H1 (cell line): ENCODE data around the gene PTMS. TPM values are rescaled to one million over a fixed set of nuclear protein-coding genes. Genes with fewer than 3 reads are reported as not detected.
A peak's percentile ranks its signal among the peaks of the same experiment; 100 is the strongest.

Experiments used
- ASH2L ChIP-seq: fragments of 200-600, 300-600 bp; sonication (generic); IDR thresholded peaks from one replicate; pipeline ENCODE4 v1.7.1; 2017; ENCODE audit warnings: low read length
- ATF2 ChIP-seq: IDR thresholded peaks from 2 replicates; pipeline ENCODE4 v1.6.1; 2012; ENCODE audit warnings: low read length, inconsistent platforms
- CREB1 ChIP-seq: IDR thresholded peaks from 2 replicates; pipeline ENCODE4 v1.6.1; 2012; ENCODE audit warnings: inconsistent platforms
- EP300 ChIP-seq, 2 experiments: IDR thresholded peaks; 1 replicate in 1 of 2; 2 replicates in 1 of 2; pipeline ENCODE4 v1.6.1; 2011 to 2012; ENCODE audit warnings: low read depth in 2 of 2, low read length in 2 of 2, mild to moderate bottlenecking in 2 of 2, borderline replicate concordance in 1 of 2, inconsistent platforms in 1 of 2, moderate library complexity in 1 of 2
- EZH2 ChIP-seq: fragments of 200-600 bp; sonication (generic); IDR thresholded peaks from 2 replicates; pipeline ENCODE4 v1.7.1; 2012; ENCODE audit warnings: low read depth, mild to moderate bottlenecking, moderate library complexity, low read length, inconsistent platforms; ENCODE audit not compliant: severe bottlenecking
- MAX ChIP-seq: IDR thresholded peaks from 2 replicates; pipeline ENCODE4 v1.6.1; 2012; ENCODE audit warnings: inconsistent platforms
- NRF1 ChIP-seq: IDR thresholded peaks from 2 replicates; pipeline ENCODE4 v1.6.1; 2011; ENCODE audit warnings: mild to moderate bottlenecking, low read depth, low read length, improper control_type of control experiment
- POLR2A ChIP-seq, 2 experiments: IDR thresholded peaks; 1 replicate in 1 of 2; 2 replicates in 1 of 2; pipeline ENCODE4 v1.6.1; 2011; ENCODE audit warnings: low read depth in 2 of 2, low read length in 2 of 2, mild to moderate bottlenecking in 2 of 2; ENCODE audit errors: control extremely low read depth in 1 of 2
- RAD21 ChIP-seq, 2 experiments: IDR thresholded peaks in 1 of 2; conservative IDR thresholded peaks in 1 of 2; 2 replicates each; pipeline ENCODE4 v1.6.1; 2011; ENCODE audit warnings: low read depth in 2 of 2, low read length in 2 of 2, improper control_type of control experiment in 1 of 2, inconsistent platforms in 1 of 2, mild to moderate bottlenecking in 1 of 2, moderate library complexity in 1 of 2
- RNF2 ChIP-seq: fragments of 200-900, 300-1000 bp; sonication (generic); IDR thresholded peaks from 2 replicates; pipeline ENCODE4 v1.7.1; 2016; ENCODE audit warnings: borderline replicate concordance, low read depth, mild to moderate bottlenecking, antibody characterized with exemption, low read length; ENCODE audit not compliant: poor library complexity, severe bottlenecking; ENCODE audit errors: missing control alignments
- SAP30 ChIP-seq: fragments of 300-600 bp; sonication (generic); IDR thresholded peaks from 2 replicates; pipeline ENCODE4 v1.7.1; 2012; ENCODE audit warnings: low read length, moderate library complexity, mild to moderate bottlenecking, inconsistent platforms; ENCODE audit not compliant: insufficient read depth, insufficient replicate concordance
- SP1 ChIP-seq: IDR thresholded peaks from 2 replicates; pipeline ENCODE4 v1.6.1; 2011; ENCODE audit warnings: low read depth, low read length
- SRF ChIP-seq: IDR thresholded peaks from 2 replicates; pipeline ENCODE4 v1.6.1; 2011; ENCODE audit warnings: mild to moderate bottlenecking, low read depth, low read length, moderate library complexity
- TAF1 ChIP-seq: IDR thresholded peaks from 2 replicates; pipeline ENCODE4 v1.6.1; 2011; ENCODE audit warnings: mild to moderate bottlenecking, low read depth, low read length
- polyA plus RNA-seq, 7 experiments: library from polyadenylated mRNA; depleted of rRNA in 3 of 7; stranded (reverse) in 5 of 7; unstranded in 2 of 7; fragments of >200 nt in 5 of 7; fragments of 200-250 nt in 2 of 7; gene quantifications; 1 replicate in 5 of 7; 2 replicates in 1 of 7; 4 replicates in 1 of 7; pipeline versions ENCODE4 v1.2.1 to v1.2.3, GENCODE V29; 2011 to 2013; ENCODE audit warnings: missing spikeins in 2 of 7, mixed read lengths in 2 of 7
- total RNA-seq: library from RNA; stranded (reverse); fragmentation: NEBNext Ultra II Directional; extraction: Animal tissue kit (Norgen Biotek cat#: 25700); gene quantifications from 2 replicates; pipeline ENCODE4 v1.2.1, GENCODE V29; 2021
- TF ChIP-seq, protein P1 (sequence below), 3 experiments: IDR thresholded peaks; 1 replicate in 2 of 3; 2 replicates in 1 of 3; pipeline versions ENCODE4 v1.5.1 to v1.6.1; 2011; ENCODE audit warnings: low read length in 3 of 3, mild to moderate bottlenecking in 3 of 3, inconsistent platforms in 2 of 3, low read depth in 1 of 3, moderate library complexity in 1 of 3; ENCODE audit not compliant: insufficient read depth in 1 of 3; ENCODE audit errors: control extremely low read depth in 1 of 3

The PTMS gene
- total and polyA plus RNA-seq, 2 of the 8 experiments (the other 6 are each of a cell fraction or from before 2014, with no cell fraction given), result 444 to 553 TPM

GRCh38 chr12:6778574-6779550 is 12.7 kb downstream of the PTMS start (continued):
- peak; percentile 88 for TF ChIP-seq ASH2L
- TF ChIP-seq MAX, result peak; percentile 88
- 0 out of 2 replicates have a peak, but pooled peaks have one; percentile 8 for TF ChIP-seq NRF1
- peak; percentile 96 to 99 for TF ChIP-seq RAD21 (IDR thresholded peaks at IDR 0.05 in 1 of 2, conservative IDR thresholded peaks at IDR 0.05 in 1 of 2; ENCODE audit: low read depth in 2 of 2, low read length in 2 of 2)
- peak; percentile 32 for TF ChIP-seq SAP30
- TF ChIP-seq CREB1, result peak; percentile 78
- TF ChIP-seq, protein P1, sequence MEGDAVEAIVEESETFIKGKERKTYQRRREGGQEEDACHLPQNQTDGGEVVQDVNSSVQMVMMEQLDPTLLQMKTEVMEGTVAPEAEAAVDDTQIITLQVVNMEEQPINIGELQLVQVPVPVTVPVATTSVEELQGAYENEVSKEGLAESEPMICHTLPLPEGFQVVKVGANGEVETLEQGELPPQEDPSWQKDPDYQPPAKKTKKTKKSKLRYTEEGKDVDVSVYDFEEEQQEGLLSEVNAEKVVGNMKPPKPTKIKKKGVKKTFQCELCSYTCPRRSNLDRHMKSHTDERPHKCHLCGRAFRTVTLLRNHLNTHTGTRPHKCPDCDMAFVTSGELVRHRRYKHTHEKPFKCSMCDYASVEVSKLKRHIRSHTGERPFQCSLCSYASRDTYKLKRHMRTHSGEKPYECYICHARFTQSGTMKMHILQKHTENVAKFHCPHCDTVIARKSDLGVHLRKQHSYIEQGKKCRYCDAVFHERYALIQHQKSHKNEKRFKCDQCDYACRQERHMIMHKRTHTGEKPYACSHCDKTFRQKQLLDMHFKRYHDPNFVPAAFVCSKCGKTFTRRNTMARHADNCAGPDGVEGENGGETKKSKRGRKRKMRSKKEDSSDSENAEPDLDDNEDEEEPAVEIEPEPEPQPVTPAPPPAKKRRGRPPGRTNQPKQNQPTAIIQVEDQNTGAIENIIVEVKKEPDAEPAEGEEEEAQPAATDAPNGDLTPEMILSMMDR (IDR thresholded peaks at IDR 0.05; ENCODE audit: control extremely low read depth in 1 of 3, insufficient read depth in 1 of 3, low read depth in 1 of 3, low read length in 3 of 3), result peak in 2 of 3 experiments; percentile 95 to 98; a peak in 3 of 4 replicates
- TF ChIP-seq POLR2A (IDR thresholded peaks at IDR 0.05; ENCODE audit: control extremely low read depth in 1 of 2, low read depth in 2 of 2, low read length in 2 of 2), result no peak
- TF ChIP-seq EZH2, result peak; percentile 10
- TF ChIP-seq RNF2, result no peak
- peak; percentile 77 for TF ChIP-seq ATF2
- peak; percentile 41; the same call in 1 of the 2 replicates for TF ChIP-seq SP1
- 0 out of 2 replicates have a peak, but pooled peaks have one; percentile 23 for TF ChIP-seq SRF
- TF ChIP-seq EP300 (IDR thresholded peaks at IDR 0.05; ENCODE audit: borderline replicate concordance in 1 of 2, low read depth in 2 of 2, low read length in 2 of 2), result peak in 1 of 2 experiments; percentile 17; a peak in 1 of 3 replicates
- TF ChIP-seq TAF1, result 0 out of 2 replicates have a peak, but pooled peaks have one; percentile 47
